Measurements from ENCODE around the gene ADK.
"Not testable (repeated sequence)": the region's sequence is repeated elsewhere in the genome, so short reads cannot be mapped to it uniquely, and the experiment has no call there.

ADK gene

DNA sequence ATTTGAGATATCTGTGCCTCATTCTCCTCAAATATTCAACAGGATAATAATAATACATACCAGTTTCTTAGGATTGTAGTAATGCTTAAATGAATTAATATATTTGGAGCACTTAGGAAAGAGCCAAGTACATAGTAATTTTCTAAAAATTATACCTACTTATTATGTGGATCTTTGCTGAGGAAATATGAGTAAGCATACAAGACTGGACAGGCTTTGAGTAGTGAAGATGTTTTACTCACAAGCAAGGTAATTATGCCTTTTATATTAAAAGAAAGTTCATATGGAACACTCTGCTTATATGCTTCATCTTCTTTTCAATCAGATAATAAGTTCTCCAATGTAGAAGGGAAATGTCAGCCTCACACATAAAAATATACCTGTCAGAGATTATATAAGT, 337.9 kb downstream of the ADK start:
- H3K9me3 ChIP-seq (ENCODE audit: control insufficient read depth, low read length) = no peaks in the 10 kb centered on the region
- H3K27me3 ChIP-seq (ENCODE audit: control insufficient read depth, insufficient read depth, low read length, poor library complexity, severe bottlenecking) = no peaks in the 10 kb centered on the region
- H3K27ac ChIP-seq (ENCODE audit: insufficient read depth, low read depth, low read length, poor library complexity, severe bottlenecking) = no peak overlapping the region
- H3K4me1 ChIP-seq (ENCODE audit: control insufficient read depth, insufficient read depth, low read length) = no peaks in the 10 kb centered on the region
- no peak overlapping the region for H3K4me3 ChIP-seq (ENCODE audit: insufficient read depth, low read depth, low read length)
- H3K36me3 ChIP-seq (ENCODE audit: control insufficient read depth, insufficient read depth, low read length) = no peaks in the 10 kb centered on the region

DNA sequence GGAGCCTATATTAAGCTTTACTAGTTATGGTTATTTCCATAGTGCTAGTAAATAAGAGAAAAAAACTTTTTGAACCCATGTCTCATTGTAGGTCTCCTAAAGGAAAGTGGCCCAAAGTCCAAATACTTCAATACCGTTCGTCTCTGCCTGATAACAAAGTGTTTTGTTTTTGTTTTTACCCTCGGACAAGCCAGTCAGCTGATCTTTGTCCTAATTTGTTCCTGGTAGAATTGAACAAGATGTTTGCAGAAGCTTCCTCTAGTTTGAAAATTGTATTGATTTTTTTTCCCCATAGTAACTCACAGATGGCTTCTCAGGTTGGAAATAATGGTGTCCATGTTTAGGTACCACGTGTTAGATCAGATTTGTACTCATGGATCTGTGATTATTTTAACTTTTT, 339.5 kb downstream of the ADK start:
- Histone ChIP-seq H3K27me3 (ENCODE audit: control insufficient read depth, insufficient read depth, low read length, poor library complexity, severe bottlenecking) (no peaks in the 10 kb centered on the region), H3K4me3 (ENCODE audit: insufficient read depth, low read depth, low read length) (no peak overlapping the region), H3K36me3 (ENCODE audit: control insufficient read depth, insufficient read depth, low read length) (no peaks in the 10 kb centered on the region), H3K4me1 (ENCODE audit: control insufficient read depth, insufficient read depth, low read length) (no peaks in the 10 kb centered on the region), H3K9me3 (ENCODE audit: control insufficient read depth, low read length) (no peaks in the 10 kb centered on the region), H3K27ac (ENCODE audit: insufficient read depth, low read depth, low read length, poor library complexity, severe bottlenecking) (no peak overlapping the region)
- 95 to 96% methylated on average over 3 to 4 of the region's 4 CpGs for WGBS, 2 experiments

DNA sequence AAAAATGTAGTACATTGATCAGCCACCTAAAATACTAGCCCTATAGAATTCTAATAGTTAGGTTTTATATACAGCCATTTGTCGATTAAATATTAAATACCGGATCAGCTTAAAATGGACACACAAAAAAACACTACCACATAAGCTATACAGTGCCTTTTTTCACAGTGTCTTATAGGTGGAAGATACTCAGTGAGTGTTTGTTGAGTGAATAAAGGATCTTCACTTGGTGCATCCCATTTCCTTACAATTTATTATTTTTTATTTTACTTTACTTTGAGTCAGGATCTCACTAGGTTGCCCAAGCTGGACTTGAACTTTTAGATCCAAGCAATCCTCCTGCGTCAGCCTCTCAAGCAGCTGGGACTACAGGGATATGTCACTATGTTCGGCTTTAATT, 340.0 kb downstream of the ADK start:
- Histone ChIP-seq H3K9me3 (ENCODE audit: control insufficient read depth, low read length) (no peaks in the 10 kb centered on the region), H3K4me3 (ENCODE audit: insufficient read depth, low read depth, low read length) (no peak overlapping the region), H3K27ac (ENCODE audit: insufficient read depth, low read depth, low read length, poor library complexity, severe bottlenecking) (no peak overlapping the region), H3K36me3 (ENCODE audit: control insufficient read depth, insufficient read depth, low read length) (no peaks in the 10 kb centered on the region), H3K4me1 (ENCODE audit: control insufficient read depth, insufficient read depth, low read length) (no peaks in the 10 kb centered on the region), H3K27me3 (ENCODE audit: control insufficient read depth, insufficient read depth, low read length, poor library complexity, severe bottlenecking) (no peaks in the 10 kb centered on the region)
- WGBS, 2 experiments = 92 to 100% methylated on average over 1 to 2 of the region's 4 CpGs

DNA sequence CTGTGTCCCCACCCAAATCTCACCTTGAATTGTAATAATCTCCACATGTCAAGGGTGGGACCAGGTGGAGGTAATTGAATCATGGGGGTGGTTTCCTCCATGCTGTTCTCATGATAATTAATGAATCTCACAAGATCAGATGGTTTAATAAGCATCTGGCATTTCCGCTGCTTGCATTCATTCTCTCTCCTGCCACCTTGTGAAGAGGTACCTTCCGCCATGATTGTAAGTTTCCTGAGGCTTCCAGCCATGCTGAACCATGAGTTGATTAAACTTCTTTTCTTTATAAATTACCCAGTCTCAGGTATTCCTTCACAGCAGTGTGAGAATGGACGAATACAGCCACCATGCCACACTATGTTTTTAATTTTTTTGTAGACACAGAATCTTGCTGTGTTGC, 345.3 kb downstream of the ADK start:
- H3K27ac ChIP-seq (ENCODE audit: insufficient read depth, low read depth, low read length, poor library complexity, severe bottlenecking); H3K9me3 ChIP-seq (ENCODE audit: control insufficient read depth, low read length); H3K36me3 ChIP-seq (ENCODE audit: control insufficient read depth, insufficient read depth, low read length); H3K4me3 ChIP-seq (ENCODE audit: insufficient read depth, low read depth, low read length); H3K27me3 ChIP-seq (ENCODE audit: control insufficient read depth, insufficient read depth, low read length, poor library complexity, severe bottlenecking); H3K4me1 ChIP-seq (ENCODE audit: control insufficient read depth, insufficient read depth, low read length): not testable (repeated sequence)
- 92 to 93% methylated on average over 3 of the region's 3 CpGs for WGBS, 2 experiments

DNA sequence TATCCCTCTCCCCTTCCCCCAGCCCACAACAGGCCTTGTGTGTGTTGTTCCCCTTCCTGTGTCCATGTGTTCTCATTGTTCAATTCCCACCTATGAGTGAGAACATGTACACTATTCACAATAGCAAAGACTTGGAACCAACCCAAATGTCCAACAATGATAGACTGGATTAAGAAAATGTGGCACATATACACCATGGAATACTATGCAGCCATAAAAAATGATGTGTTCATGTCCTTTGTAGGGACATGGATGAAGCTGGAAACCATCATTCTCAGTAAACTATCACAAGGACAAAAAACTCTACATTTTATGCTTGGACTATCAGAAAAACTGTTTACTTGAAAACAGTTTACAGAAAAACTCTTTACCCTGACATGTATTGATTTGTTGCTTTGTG, 347.6 kb downstream of the ADK start:
- not testable (repeated sequence) for H3K27ac ChIP-seq (ENCODE audit: insufficient read depth, low read depth, low read length, poor library complexity, severe bottlenecking); H3K4me3 ChIP-seq (ENCODE audit: insufficient read depth, low read depth, low read length); H3K27me3 ChIP-seq (ENCODE audit: control insufficient read depth, insufficient read depth, low read length, poor library complexity, severe bottlenecking); H3K9me3 ChIP-seq (ENCODE audit: control insufficient read depth, low read length); H3K4me1 ChIP-seq (ENCODE audit: control insufficient read depth, insufficient read depth, low read length); H3K36me3 ChIP-seq (ENCODE audit: control insufficient read depth, insufficient read depth, low read length)

DNA sequence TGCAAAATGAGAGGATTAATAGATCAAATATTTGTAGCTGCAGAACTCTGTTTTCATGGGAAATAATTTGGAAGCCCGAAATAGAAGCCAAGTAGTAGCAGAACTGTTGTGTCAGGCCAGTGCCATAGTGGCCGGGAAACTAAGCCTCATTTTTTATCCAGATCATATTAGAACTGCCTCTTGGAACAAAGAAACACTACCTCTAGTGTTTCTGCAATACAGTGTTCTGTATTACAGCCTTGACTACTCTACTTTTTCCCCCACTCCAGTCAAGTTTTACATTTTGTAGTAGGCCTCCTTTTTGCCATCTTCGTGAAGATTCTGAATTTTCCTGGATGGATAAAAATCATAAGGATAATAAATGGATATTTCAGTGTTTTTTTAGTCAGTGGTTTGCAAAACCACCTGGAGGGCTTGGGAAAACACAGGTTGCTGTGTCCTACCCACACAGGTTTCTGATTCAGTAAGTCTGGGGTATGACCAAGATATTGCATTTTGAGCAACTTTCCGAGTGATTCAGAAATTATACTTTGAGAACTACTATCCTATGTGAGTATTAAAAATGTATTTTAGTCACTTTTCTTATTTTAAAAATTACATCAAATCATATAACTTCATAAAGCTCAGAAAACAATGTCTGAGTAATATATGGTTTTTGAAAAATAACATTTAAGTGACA, 349.1 kb downstream of the ADK start:
- Histone ChIP-seq H3K27ac (ENCODE audit: insufficient read depth, low read depth, low read length, poor library complexity, severe bottlenecking) (no peak overlapping the region), H3K36me3 (ENCODE audit: control insufficient read depth, insufficient read depth, low read length) (no peaks in the 10 kb centered on the region), H3K9me3 (ENCODE audit: control insufficient read depth, low read length) (no peaks in the 10 kb centered on the region), H3K4me1 (ENCODE audit: control insufficient read depth, insufficient read depth, low read length) (no peaks in the 10 kb centered on the region), H3K4me3 (ENCODE audit: insufficient read depth, low read depth, low read length) (no peak overlapping the region), H3K27me3 (ENCODE audit: control insufficient read depth, insufficient read depth, low read length, poor library complexity, severe bottlenecking) (no peaks in the 10 kb centered on the region)
- 94 to 95% methylated on average over 3 to 4 of the region's 4 CpGs for WGBS, 2 experiments

DNA sequence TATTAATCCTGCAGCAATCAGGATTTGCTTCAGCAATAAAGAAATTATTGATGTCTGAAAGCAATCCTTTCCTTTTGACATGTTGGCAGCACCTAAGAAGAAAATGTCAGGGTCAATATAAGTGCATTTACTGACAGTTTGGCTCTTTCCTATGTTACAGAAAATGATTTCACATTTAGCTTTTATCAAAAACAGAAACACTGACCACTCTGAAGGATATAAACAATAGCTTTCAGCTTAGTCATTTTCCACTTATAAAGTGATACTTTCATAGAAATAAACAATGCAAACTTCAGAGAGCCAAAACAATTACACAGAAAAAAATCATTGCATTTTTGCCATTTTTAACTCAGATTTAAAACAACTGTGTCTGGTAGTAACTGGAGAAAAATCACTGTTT, 349.8 kb downstream of the ADK start:
- Histone ChIP-seq H3K9me3 (ENCODE audit: control insufficient read depth, low read length) (no peaks in the 10 kb centered on the region), H3K4me1 (ENCODE audit: control insufficient read depth, insufficient read depth, low read length) (no peaks in the 10 kb centered on the region), H3K27me3 (ENCODE audit: control insufficient read depth, insufficient read depth, low read length, poor library complexity, severe bottlenecking) (no peaks in the 10 kb centered on the region), H3K36me3 (ENCODE audit: control insufficient read depth, insufficient read depth, low read length) (no peaks in the 10 kb centered on the region), H3K4me3 (ENCODE audit: insufficient read depth, low read depth, low read length) (no peak overlapping the region), H3K27ac (ENCODE audit: insufficient read depth, low read depth, low read length, poor library complexity, severe bottlenecking) (no peak overlapping the region)

DNA sequence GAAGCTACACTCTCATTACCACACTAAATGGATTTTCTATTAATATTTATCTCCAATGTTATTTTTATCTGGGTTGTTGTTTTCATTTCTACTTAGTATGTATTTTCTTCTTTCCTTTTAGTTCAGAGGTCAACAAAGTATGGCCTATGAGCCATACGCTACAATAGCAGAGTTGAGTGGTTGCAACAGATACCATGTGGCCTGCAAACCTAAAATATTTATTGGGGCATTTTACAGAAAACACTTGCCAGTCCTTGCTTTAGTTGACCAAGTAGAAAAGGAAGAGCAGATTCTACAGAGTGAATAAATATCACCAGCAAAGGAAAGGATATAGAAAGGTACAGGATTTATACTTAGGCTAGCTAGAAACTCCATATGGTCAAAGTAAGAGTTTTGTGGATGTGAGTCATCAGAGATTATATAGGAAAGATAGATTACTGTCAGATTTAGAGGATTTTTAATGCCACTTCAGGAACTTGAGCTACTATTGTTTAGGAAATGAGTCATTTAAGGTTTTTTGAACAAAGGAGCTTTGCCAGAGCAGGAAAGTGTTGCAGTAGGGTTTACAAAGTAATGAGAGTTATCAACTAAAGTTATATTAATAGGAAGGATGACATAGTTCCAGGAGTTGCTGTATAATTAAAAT, 352.1 kb downstream of the ADK start:
- H3K27ac ChIP-seq (ENCODE audit: insufficient read depth, low read depth, low read length, poor library complexity, severe bottlenecking) = no peak overlapping the region
- H3K4me3 ChIP-seq (ENCODE audit: insufficient read depth, low read depth, low read length) = no peak overlapping the region
- no peaks in the 10 kb centered on the region for H3K4me1 ChIP-seq (ENCODE audit: control insufficient read depth, insufficient read depth, low read length)
- H3K27me3 ChIP-seq (ENCODE audit: control insufficient read depth, insufficient read depth, low read length, poor library complexity, severe bottlenecking) = no peaks in the 10 kb centered on the region
- H3K9me3 ChIP-seq (ENCODE audit: control insufficient read depth, low read length) = no peaks in the 10 kb centered on the region
- no peaks in the 10 kb centered on the region for H3K36me3 ChIP-seq (ENCODE audit: control insufficient read depth, insufficient read depth, low read length)
- WGBS, 2 experiments = 88 to 100% methylated on average over 1 of the region's 1 CpG

DNA sequence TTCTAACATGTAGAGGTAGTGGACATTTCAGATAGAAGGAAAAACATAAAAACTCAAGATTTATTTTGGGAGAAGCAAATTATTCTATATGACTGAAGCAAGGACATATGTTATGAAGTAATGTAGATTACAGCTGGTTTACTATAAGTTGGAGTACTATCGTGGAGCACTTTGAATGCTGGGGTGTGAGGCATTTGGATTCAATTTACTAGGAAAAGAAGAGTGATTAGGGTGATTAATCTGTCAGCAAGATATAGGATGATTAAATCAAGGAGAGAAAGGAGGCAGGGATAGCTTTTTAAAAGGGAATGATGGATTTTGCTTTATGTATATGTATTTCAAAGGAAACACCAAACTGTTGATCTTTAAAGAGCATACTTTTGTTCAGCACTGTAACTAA, 356.9 kb downstream of the ADK start:
- Histone ChIP-seq H3K4me3 (ENCODE audit: insufficient read depth, low read depth, low read length) (no peak overlapping the region), H3K27ac (ENCODE audit: insufficient read depth, low read depth, low read length, poor library complexity, severe bottlenecking) (no peak overlapping the region), H3K27me3 (ENCODE audit: control insufficient read depth, insufficient read depth, low read length, poor library complexity, severe bottlenecking) (no peaks in the 10 kb centered on the region), H3K4me1 (ENCODE audit: control insufficient read depth, insufficient read depth, low read length) (no peaks in the 10 kb centered on the region), H3K36me3 (ENCODE audit: control insufficient read depth, insufficient read depth, low read length) (no peaks in the 10 kb centered on the region), H3K9me3 (ENCODE audit: control insufficient read depth, low read length) (no peaks in the 10 kb centered on the region)
- 96 to 100% methylated on average over 1 of the region's 1 CpG for WGBS, 2 experiments

DNA sequence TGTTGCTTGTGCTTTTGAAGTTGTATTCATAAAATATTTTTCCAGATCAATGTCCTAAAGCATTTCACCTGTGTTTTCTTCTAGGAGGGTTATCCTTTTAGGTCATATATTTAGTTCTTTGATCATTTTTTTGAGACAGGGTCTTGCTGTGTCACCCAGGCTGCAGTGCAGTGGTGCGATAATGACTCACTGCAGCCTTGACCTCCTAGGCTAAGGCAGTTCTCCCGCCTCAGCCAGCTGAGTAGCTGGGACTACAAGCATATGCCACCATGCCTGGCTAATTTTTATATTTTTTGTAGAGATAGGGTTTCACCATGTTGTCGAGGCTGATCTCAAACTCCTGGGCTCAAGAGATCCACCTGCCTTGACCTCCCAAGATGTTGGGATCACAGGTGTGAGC, 359.6 kb downstream of the ADK start:
- Histone ChIP-seq H3K27me3 (ENCODE audit: control insufficient read depth, insufficient read depth, low read length, poor library complexity, severe bottlenecking) (no peaks in the 10 kb centered on the region), H3K36me3 (ENCODE audit: control insufficient read depth, insufficient read depth, low read length) (no peaks in the 10 kb centered on the region), H3K4me1 (ENCODE audit: control insufficient read depth, insufficient read depth, low read length) (no peaks in the 10 kb centered on the region), H3K27ac (ENCODE audit: insufficient read depth, low read depth, low read length, poor library complexity, severe bottlenecking) (no peak overlapping the region), H3K4me3 (ENCODE audit: insufficient read depth, low read depth, low read length) (no peak overlapping the region), H3K9me3 (ENCODE audit: control insufficient read depth, low read length) (no peaks in the 10 kb centered on the region)
- WGBS, 2 experiments = 93 to 95% methylated on average over 3 of the region's 3 CpGs

DNA sequence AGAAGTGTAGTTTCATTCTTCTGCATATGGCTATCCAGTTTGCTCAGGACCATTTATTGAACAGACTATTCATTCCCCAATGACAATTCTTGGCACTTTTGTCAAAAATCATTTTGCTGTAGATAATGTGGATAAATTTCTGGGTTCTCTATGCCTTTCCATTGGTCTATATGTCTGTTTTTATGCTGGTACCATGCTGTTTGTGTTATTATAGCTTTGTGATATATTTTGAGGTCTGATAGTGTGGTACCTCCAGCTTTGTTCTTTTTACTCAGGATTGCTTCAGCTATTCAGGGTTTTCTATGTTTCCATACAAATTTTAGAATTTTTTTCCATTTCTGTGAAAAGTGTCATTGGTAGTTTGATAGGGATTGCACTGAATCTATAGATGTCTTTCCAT, 360.0 kb downstream of the ADK start:
- H3K36me3 ChIP-seq (ENCODE audit: control insufficient read depth, insufficient read depth, low read length) = no peaks in the 10 kb centered on the region
- no peak overlapping the region for H3K27ac ChIP-seq (ENCODE audit: insufficient read depth, low read depth, low read length, poor library complexity, severe bottlenecking)
- H3K9me3 ChIP-seq (ENCODE audit: control insufficient read depth, low read length) = no peaks in the 10 kb centered on the region
- no peak overlapping the region for H3K4me3 ChIP-seq (ENCODE audit: insufficient read depth, low read depth, low read length)
- no peaks in the 10 kb centered on the region for H3K4me1 ChIP-seq (ENCODE audit: control insufficient read depth, insufficient read depth, low read length)
- no peaks in the 10 kb centered on the region for H3K27me3 ChIP-seq (ENCODE audit: control insufficient read depth, insufficient read depth, low read length, poor library complexity, severe bottlenecking)
